Activated CD4-positive, CD25-positive, alpha-beta regulatory T cell treated with anti-CD3 and anti-CD28 coated beads, Interleukin-2, amount 50 U/mL, for 24 hours (primary cell): ENCODE results near the gene TRIM71.
"Not testable (repeated sequence)": the region's sequence is repeated elsewhere in the genome, so short reads cannot be mapped to it uniquely, and the experiment has no call there.

Experiments
- ATAC-seq, 2 donors: fragments of 150-1000 bp; cut with Tn5 transposase; one replicate each; pipeline ENCODE4 v1.10.0; 2021; ENCODE audit warnings: mild to moderate bottlenecking in 1 of 2, moderate library complexity in 1 of 2

TRIM71 gene

GRCh38 chr3:32844322-32844654 lies 26.5 kb downstream of the TRIM71 start:
- no peak for ATAC-seq

- ATAC-seq = no peak
Observed at GRCh38 chr3:32844914-32845313, 27.1 kb downstream of the TRIM71 start.

- ATAC-seq = not testable (repeated sequence)
Observed at GRCh38 chr3:32845546-32845945, 27.7 kb downstream of the TRIM71 start.

GRCh38 chr3:32847045-32847444 lies 29.2 kb downstream of the TRIM71 start:
- ATAC-seq = not testable (repeated sequence)

- no peak for ATAC-seq
Observed at GRCh38 chr3:32847528-32847927, 29.7 kb downstream of the TRIM71 start.

GRCh38 chr3:32848215-32848614 lies 30.4 kb downstream of the TRIM71 start:
- ATAC-seq = no peak

GRCh38 chr3:32849046-32849445 lies 31.2 kb downstream of the TRIM71 start:
- ATAC-seq = no peak

GRCh38 chr3:32850226-32850625 lies 32.4 kb downstream of the TRIM71 start:
- no peak for ATAC-seq

GRCh38 chr3:32850636-32851035 lies 32.8 kb downstream of the TRIM71 start:
- no peak for ATAC-seq

GRCh38 chr3:32852146-32852545 lies 34.3 kb downstream of the TRIM71 start:
- ATAC-seq = no peak

GRCh38 chr3:32855350-32855953 lies 37.7 kb downstream of the TRIM71 start:
- ATAC-seq = no peak

- no peak for ATAC-seq
Observed at GRCh38 chr3:32856355-32856889, 38.6 kb downstream of the TRIM71 start.

- ATAC-seq = no peak
Observed at GRCh38 chr3:32856901-32857507, 39.2 kb downstream of the TRIM71 start.

GRCh38 chr3:32857921-32858320 lies 40.1 kb downstream of the TRIM71 start:
- ATAC-seq = no peak

- no peak for ATAC-seq
Observed at GRCh38 chr3:32859604-32860237, 41.9 kb downstream of the TRIM71 start.

- no peak for ATAC-seq
Observed at GRCh38 chr3:32860499-32860898, 42.7 kb downstream of the TRIM71 start.

GRCh38 chr3:32861681-32862080 lies 43.9 kb downstream of the TRIM71 start:
- no peak for ATAC-seq

- ATAC-seq = no peak
Observed at GRCh38 chr3:32862247-32862935, 44.6 kb downstream of the TRIM71 start.

GRCh38 chr3:32862936-32863487 lies 45.2 kb downstream of the TRIM71 start:
- ATAC-seq = no peak

- no peak for ATAC-seq
Observed at GRCh38 chr3:32865383-32865782, 47.6 kb downstream of the TRIM71 start.

- ATAC-seq = no peak
Observed at GRCh38 chr3:32866533-32866932, 48.7 kb downstream of the TRIM71 start.

- no peak for ATAC-seq
Observed at GRCh38 chr3:32867954-32868353, 50.2 kb downstream of the TRIM71 start.
